D721Med (cell line): ENCODE results near the gene TRIM63.

ENCODE experiments used
- DNase-seq: peaks from one replicate; pipeline ENCODE4 v3.0.0; 2011; ENCODE audit warnings: low spot score; ENCODE audit not compliant: insufficient read length
- FAIRE-seq: peaks from 2 replicates; lab custom pipeline; 2011; peaks lifted over from hg19 to GRCh38; lab: Jason Lieb, UNC
- CTCF ChIP-seq: IDR thresholded peaks from 2 replicates; pipeline ENCODE4 v1.5.1; 2012; ENCODE audit warnings: mild to moderate bottlenecking, control low read depth; ENCODE audit not compliant: insufficient read depth; ENCODE audit errors: missing control alignments

TRIM63 gene

GRCh38 chr1:26031611-26032220 lies 35.7 kb downstream of the TRIM63 start:
- DNase-seq = no peak
- TF ChIP-seq CTCF = no peak
- FAIRE-seq = no peak

- no peak for DNase-seq
- FAIRE-seq = no peak
- no peak for TF ChIP-seq CTCF
Observed at GRCh38 chr1:26031196-26031595, 36.2 kb downstream of the TRIM63 start.

- no peak for DNase-seq
- peak; percentile 14 for TF ChIP-seq CTCF
- no peak for FAIRE-seq
Observed at GRCh38 chr1:26029864-26030481, 37.5 kb downstream of the TRIM63 start.

DNA sequence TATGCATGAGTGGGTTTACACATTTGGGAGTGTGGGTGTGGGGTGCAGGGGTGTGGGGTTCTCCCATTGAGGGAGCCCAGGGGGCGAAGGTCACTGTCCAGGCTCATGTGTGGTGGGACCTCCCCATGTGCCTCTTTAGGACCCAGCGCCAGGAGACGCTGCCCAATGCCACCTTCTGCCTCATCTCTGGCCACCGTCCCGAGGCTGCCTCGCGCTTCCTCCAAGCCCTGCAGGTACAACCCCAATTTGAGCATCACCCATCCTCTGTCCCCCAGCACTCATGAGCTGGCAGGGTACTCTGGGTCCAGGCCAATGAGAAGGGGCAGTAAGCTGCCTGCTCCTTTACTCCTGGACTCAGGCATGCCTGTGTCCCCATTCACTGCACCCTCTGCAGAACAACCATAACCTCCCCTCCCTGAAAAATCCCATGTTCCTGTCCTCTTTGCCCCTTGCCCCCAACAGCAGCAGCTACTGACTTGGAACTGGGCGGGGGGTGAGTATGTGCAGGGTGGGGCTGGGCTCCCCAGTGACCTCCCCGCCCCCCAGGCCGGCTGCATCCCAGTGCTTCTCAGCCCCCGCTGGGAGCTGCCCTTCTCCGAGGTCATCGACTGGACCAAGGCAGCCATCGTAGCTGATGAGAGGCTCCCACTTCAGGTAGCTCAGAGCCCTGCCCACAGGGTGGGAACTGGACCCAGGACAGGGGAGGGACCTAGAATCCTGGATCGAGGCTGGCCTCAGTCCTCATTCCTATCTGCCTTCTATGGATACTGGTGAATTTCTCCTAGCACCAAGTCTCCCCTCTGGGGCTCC lies 38.2 kb downstream of the TRIM63 start:
- no peak for TF ChIP-seq CTCF
- FAIRE-seq (no peak), DNase-seq (no peak)

GRCh38 chr1:26028490-26028980 lies 38.9 kb downstream of the TRIM63 start:
- no peak for DNase-seq
- no peak for TF ChIP-seq CTCF
- no peak for FAIRE-seq

DNA sequence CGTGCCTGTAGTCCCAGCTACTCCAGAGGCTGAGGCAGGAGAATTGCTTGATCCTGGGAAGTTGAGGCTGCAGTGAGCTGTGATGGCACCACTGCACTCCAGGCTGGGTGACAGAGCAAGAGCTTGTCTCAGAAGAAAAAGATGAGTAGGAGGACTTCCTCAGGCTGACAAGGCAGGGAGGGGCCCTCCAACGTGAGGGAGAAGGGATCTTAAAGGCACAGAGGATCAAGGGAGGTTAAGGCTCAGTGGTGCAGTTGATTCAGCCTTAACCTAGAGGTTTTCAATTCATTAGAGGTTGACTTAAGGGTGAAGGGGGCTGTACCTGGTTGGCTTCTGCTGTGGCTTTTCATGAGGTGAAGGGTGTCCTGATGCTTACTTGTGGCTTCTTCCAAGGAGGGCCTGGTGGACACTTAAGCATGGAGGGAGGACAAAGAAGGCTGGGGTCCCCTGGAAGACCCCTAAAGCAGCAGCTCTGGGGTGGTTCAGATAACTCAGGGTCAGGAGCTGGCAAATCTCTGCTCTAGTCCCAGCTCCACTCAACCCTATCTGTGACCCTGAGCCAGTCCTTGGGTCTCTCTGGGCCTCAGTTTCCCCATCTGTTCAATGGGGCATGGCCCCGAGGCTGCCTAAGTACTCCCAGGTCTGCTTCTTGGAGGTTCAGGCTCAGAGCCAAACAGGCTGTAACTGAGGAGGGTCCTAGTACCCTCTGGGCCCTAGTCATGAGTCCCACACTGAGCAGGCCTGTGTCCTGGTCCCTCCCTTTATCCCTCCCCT lies 39.5 kb downstream of the TRIM63 start:
- DNase-seq (no peak), FAIRE-seq (no peak)

More for the DNA sequence above, 39.5 kb downstream of the TRIM63 start:
- no peak for TF ChIP-seq CTCF
